Raji (cell line): ENCODE results near the gene HOXC5.

Source experiments
- POLR2A ChIP-seq: IDR thresholded peaks from 2 replicates; pipeline ENCODE4 v1.6.1; 2011; ENCODE audit warnings: low read depth, low read length, control low read depth; ENCODE audit not compliant: insufficient read depth

Gene HOXC5

DNA sequence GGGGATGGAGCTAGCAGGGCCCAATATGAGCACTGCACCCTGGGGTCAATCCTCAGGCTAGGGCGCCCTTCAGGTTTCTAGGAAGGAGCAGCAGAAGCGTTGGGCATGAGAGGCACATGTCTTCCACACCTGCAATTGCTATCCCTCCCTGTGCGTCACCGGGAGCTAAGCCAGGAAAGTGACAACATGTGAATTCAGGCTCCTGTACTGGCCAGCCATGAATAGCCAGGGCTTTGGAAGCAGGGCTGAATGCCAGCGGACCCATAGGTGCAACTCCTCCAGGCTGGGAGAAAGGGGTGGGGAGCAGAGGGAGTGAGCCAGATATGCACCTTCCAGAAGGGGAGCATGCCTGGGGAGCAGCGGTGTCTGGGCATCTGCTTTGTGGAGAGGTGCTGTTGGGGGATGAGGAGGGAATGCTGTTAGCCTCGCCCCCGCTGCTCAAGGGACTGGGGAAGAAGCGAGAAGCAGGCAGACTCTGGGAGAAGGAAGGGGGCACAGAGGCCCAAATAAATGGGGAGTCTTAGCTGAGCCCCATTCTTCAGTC is 6.1 kb downstream of the HOXC5 start:
- no peak for TF ChIP-seq POLR2A

GRCh38 chr12:54039417-54040147 is 6.7 kb downstream of the HOXC5 start:
- no peak for TF ChIP-seq POLR2A

GRCh38 chr12:54040148-54040494 is 7.3 kb downstream of the HOXC5 start:
- TF ChIP-seq POLR2A: no peak

DNA sequence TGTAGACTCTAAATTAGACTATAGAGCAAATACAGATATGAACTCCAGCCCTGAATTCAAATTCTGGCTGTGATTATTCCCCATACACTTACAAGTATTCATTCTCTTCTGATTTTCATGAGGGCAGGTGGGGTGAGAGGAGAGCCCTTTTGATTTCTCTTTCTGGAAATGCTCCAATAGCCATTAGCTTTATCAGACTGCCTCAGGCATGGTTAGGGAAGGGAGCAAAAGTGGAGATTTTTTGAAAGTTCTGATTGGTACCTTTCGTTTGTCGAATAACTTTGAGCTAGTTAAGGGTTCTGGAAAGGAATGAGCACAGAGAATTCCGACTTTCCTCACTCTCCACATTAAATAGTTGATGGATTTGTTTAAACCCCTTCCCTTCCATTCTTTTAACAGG is 7.8 kb downstream of the HOXC5 start:
- TF ChIP-seq POLR2A: no peak

DNA sequence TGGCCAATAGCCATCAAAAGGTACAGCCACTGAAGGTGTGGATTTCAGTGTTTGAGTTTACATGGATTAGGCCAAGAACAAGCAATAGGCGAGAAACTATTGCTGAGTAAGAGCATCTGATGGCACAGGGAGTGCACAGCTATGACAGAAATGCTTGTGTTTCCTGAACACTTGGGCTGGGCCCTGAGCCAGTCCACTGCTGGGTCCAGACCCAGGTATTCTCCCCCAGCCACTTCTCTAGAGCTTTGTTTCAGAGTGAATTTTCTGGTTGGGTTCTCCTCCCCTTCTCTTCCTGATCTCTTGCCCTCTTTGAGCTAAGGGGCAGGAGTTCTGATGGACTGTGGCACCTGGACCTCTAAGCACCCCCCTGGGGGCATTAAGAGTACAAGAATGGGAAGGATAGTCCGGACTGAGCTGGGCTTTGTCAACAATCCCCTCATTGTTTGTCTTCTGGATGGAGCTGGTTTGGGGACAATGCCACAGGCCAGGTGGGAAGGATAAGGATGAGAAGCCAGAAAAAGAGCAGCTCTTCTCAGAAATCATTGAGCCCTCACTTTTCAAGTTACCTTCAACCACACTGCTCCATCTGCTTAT is 8.3 kb downstream of the HOXC5 start:
- TF ChIP-seq POLR2A: no peak

- no peak for TF ChIP-seq POLR2A
Measured at GRCh38 chr12:54042970-54043853, 10.4 kb downstream of the HOXC5 start.

DNA sequence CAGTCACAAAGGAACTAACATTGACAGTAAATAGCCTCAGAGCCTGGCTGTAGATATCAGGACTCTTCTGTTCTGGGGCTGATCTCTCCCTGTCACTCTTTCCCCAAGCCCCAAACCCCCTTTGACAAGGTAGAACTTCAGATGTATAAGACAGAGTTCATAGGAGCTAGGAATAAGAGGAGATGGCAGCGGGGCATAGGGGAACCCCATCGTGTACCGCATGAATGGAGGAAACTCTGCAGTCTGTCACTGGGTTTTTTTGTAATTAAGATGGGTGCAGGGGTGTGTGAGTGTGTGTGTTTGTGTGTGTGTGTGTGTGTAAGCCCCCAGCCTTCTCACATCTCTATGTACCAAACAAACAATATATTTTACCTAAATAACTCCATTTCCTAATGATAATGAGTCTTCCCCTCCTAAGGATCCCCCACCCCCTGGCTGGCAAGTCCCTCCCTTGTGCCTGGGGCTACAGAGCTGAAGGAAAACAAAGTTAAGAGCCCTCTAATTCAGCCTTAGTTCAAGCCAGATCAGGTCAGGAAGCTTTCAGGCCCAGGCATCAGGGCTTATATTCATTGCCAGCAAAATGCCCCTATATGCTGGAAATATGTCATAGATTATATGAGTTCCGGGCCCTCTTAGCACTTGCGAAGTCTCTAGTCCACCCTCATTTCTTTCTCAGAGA is 11.7 kb downstream of the HOXC5 start:
- TF ChIP-seq POLR2A: no peak

- no peak for TF ChIP-seq POLR2A
Measured at GRCh38 chr12:54045401-54045800, 12.6 kb downstream of the HOXC5 start.

DNA sequence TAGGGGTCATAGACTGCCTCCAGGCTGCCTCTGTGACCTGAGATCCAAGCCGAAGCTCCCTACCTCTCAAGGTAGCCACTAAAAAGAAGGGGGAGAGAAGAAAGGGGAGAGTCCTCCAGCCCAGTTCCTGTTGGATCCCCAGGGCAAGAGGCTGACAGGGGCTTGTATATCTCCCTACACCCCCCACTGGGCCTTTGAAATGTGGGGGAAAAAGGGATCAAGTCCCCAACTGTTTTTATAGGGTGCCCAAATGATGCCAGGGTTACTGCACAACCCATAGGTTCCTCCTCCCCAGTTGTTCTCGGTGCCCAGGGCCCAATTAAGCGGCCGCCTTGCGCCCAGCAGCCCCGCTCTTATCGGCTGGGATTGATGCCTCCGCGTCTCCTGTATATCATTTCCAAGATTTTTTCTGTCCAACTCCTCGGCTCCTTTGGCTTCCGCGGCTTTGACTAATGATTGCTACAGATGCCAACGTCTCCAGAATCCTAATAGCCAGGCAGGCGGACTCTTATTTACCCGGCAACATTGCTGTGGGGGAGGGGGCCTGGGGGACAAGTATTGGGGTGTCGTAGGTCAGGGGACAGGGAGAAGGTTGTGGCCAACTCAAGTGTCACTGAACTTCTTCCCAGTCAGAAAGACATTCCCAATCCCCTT is 13.1 kb downstream of the HOXC5 start:
- no peak for TF ChIP-seq POLR2A

DNA sequence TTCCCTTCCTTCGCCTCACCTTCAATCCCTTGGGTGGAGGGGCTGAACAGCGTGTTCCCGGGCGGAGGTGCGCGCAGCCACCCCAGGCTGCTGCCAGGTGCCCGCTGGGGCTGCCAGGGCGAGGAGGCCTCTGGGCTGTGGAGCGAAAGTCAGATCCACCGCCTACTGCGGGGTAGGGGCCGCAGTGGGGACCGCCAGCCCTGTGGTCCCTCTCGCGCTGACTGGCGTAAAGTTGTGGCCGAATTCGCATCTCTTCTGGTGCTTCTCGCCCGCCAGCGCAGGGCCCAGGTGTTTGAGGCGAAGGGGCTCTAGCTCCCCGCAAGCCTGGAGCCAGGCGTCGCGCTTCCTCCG is 13.9 kb downstream of the HOXC5 start:
- TF ChIP-seq POLR2A: no peak

- TF ChIP-seq POLR2A: no peak
Measured at GRCh38 chr12:54047160-54047963, 14.5 kb downstream of the HOXC5 start.

DNA sequence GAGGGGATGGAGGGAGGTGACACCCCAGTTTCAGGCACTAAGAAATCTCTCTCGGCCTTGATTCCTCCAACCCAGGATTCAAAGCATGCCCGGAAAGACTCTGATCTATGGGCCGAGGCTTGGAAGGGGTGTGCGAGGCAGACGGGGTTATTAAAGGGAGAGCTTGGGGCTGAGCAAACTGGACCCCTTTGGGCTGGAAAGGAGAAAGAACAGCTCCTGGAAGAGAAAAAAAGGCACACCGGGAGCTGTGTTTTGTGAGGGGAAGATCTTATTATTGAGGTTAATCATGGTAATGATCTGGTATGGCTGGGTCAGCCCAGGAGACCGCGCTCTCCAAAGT is 15.1 kb downstream of the HOXC5 start:
- TF ChIP-seq POLR2A: no peak

- no peak for TF ChIP-seq POLR2A
Measured at GRCh38 chr12:54048406-54049093, 15.7 kb downstream of the HOXC5 start.
